A172 (cell line): ENCODE results near the gene TIGD4. TPM values are rescaled to one million over a fixed set of nuclear protein-coding genes. Genes with fewer than 3 reads are reported as not detected.

Source experiments
- DNase-seq: peaks from one replicate; pipeline ENCODE4 v3.0.0-alpha.2; 2015; ENCODE audit warnings: low spot score
- total RNA-seq: library from RNA; depleted of rRNA; stranded (reverse); fragments of >200 nt; shearing (Covaris generic); gene quantifications from 2 replicates; pipeline ENCODE4 v1.2.3, GENCODE V29; 2014; rRNA removed

TIGD4 gene
- 0.62 and 1.5 TPM in 2 replicates for total RNA-seq

DNA sequence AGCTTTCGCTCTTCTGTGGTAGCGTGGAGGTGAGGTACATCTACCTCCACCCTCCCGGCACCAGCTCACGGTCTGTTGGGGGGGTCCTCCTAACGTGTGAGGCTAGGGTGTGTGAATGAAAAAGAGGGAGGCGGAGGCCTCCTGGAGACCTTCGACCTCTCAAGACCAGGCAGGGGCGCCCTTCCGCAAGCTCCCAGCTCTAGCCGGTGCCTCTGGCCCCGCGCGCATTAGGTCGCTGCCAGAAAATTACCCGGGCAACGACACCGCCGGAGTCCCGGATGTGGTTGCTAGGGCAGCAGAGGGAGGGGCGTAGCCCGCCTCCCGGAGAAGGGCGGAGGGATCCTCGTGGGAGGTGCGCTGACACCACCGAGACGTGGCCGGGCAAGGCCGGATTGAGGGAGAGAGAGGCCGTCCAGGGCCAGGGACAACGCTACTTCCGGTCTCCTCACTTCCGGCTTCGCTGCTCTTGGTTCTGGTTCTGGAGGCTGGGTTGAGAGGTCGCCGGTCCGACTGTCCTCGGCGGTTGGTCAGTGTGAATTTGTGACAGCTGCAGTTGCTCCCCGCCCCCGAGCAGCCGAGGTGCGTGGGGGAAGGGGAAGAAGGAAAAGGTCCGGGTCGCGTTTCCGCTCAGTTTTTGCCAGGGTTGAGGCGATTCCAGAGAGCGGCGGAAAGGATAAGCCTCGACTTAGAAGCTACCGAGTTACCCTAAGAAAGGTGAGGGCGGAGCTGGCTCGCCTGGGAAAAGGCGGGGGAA is at the start of gene TIGD4, which contains the start of gene ARFIP1:
Gene TIGD4, minus strand, starts transcription at position 218 of the 754 bp plus-strand sequence. CDS start 8,726 bp downstream, outside the sequence.
Gene ARFIP1, plus strand, starts transcription at position 442 of the 754 bp plus-strand sequence. CDS start 49,680 bp downstream, outside the sequence.
- DNase-seq: peak; percentile 95

DNA sequence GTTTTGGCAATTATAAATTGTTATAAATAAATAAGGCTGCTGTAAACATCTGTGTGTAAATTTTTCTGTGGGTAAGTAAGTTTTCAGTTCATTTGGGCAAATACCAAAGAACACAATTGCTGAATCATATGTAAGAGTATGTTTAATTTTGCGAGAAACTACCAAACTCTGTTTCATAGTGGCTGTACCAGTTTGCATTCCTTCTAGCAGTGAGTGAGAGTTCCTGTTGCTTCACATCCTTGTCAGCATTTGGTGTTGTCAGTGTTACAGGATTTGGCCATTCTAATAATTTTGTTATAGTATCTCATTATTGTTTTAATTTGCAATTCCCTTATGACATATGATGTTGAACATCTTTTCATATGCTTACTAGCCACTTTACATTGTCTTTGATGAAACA is 48.6 kb upstream of the TIGD4 start:
- DNase-seq: no peak

DNA sequence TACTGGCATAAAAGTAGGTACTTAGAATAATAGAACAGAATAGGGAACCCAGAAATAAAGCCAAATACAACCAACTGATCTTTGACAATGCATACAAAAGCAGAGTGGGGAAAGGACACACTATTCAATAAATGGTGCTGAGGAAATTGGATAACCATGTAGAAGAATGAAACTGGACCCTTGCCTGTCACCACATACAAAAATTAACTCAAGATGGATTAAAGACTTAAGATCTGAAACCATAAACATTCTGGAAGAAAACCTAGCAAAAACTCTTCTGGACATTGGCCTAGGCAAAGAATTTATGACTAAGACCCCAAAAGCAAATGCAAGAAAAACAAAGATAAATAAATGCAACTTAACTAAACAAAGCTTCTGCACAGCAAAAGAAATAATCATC is 45.8 kb upstream of the TIGD4 start:
- no peak for DNase-seq

DNA sequence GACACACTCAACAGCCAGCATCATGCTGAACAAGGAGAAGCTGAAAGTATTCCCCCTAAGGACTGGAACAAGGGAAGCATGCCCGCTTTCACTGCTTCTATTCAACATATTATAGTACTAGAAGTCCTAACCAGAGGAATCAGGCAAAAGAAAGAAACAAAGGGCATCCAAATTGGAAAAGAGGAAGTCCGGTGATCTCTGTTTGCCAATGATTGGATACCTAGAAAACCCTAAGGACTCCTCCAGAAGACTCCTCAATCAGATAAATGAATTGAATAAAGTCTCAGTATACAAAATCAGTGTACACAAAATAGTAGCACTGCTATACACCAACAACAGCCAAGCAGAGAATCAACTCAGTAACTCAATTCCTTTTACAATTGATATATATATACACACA is 45.0 kb upstream of the TIGD4 start:
- DNase-seq: no peak

DNA sequence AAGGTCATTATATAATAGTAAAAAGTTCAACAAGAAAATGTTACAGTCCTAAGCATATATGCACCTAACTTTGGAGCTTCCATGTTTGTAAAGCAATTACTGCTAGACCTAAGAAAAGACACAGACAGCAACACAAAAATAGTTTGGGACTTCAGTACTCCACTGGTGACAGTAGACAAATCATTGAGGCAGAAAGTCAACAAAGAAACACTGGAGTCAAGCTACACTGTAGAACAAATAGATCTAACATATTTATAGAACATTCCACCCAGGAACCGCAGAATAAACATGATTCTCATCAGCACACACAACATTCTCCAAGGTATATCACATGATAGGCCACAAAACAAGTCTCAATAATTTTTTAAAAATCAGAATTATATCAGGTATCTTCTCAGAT is 42.8 kb upstream of the TIGD4 start:
- DNase-seq: no peak

DNA sequence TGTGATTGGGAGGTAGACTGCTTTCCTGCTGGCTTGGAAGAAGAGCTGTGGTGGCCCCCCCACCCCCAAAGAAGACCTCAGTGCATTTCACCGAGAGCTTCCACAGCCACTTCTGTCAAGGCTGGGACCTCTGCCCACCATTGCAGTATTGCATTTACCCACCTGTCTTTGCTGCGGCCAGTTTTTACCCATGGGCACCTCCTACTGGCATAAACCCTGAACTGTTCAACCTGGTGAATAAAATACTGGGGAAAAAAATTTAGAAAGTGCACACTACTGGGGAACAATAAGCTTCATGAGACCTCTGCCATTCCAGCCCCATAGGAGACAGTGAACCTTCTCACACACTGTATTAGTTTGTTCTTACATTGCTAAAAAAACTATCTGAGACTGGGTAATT is 40.5 kb upstream of the TIGD4 start:
- no peak for DNase-seq

DNA sequence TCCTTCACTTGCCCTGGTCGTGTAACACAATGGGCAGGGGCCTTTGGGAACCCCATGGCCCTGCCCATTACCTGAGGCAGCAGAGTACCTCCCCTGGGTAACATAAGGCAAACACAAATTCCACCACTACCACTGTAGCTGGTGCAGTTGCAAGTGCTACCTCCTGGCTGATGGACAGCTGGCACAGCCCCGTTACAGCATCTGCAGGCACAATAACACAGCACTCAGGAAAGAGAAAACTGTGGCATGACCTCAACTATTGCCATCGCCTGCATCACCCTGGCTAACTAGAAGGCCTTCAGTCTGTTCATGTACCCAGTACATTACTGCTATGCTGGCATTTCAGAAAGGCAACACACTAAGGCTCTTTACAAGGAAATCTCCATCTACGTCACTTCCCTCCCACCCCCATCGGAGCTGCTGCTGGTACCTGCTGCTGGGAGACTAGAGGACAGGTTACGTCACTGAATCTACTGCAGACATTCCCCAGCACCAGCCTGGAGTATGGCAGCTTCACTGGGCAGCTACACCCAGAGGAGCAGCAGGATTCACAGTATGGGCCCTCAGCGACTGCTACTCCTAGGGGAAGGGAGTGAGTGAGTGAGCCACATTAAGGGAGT is 39.6 kb upstream of the TIGD4 start:
- DNase-seq: no peak

DNA sequence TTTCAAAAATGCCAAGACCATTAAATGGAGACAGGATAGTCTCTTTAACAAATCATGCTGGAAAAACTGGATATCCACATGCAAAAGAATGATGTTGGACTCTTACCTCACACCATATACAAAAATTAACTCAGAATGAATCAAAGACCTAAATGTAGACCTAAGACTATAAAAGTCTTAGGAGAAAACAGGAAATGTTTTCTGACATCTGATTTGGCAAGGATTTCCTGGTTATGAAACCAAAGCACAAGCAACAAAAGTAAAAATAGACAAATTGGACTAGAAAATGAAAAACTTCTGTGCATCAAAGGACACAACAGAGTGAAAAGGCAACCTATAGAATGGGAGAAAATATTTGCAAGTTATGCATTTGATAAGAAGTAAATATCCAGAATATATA is 37.8 kb upstream of the TIGD4 start:
- no peak for DNase-seq

DNA sequence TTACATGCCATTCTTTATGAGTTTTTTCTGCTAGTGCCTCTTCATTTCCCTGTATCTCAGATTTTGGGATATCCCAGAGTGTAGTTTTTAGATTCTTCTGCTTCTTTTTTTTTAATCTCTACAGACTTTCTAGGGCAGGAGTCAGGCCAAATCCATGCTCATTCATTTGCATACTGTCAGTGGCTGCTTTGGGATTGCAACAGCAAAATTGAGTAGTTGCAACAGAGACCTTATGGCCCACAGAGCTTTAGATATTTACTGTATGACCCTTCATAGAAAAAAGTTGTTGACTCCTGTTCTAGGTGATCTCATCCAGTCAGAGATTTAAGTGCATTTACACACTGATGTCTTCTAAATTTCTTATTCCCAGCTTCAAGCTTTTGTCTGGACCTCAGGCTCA is 35.5 kb upstream of the TIGD4 start:
- DNase-seq: no peak

DNA sequence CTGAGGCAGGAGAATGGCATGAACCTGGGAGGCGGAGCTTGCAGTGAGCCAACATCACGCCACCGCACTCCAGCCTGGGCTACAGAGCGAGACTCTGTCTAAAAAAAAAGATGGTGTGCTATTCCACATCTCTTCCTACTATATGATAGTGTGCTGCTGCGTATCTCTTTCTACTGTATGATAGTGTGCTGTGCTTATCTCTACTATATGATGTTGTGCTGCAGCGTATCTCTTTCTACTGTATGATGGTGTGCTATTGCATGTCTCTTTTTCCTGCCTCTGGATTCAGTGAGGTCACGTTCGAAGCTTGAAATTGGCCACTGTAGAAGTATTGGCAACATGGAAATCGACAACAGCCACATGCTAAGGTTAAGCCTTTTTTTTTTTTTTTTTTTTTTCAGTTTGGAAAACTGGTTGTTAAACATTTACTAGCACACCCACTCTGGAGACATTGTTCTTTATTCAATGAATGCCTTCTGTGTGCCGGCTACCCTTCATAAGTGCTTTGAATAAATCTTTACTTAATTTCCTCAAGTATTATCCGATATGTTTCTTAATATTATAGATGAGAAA is 31.3 kb upstream of the TIGD4 start:
- no peak for DNase-seq

DNA sequence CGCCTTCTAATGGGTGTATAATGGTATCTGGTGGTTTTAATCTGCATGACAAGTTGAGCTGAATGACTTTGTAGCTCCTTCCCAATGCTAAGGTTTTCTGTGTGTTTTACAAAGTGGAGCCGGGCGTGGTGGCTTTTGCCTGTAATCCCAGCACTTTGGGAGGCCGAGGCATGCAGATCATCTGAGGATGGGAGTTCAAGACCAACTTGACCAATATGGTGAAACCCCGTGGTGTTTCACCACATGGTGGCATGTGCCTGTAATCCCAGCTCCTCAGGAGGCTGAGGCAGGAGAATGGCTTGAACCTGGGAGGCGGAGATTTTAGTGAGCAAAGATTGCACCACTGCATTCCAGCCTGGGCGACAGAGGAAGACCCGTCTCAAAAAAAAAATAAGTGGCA is 29.1 kb upstream of the TIGD4 start:
- no peak for DNase-seq

DNA sequence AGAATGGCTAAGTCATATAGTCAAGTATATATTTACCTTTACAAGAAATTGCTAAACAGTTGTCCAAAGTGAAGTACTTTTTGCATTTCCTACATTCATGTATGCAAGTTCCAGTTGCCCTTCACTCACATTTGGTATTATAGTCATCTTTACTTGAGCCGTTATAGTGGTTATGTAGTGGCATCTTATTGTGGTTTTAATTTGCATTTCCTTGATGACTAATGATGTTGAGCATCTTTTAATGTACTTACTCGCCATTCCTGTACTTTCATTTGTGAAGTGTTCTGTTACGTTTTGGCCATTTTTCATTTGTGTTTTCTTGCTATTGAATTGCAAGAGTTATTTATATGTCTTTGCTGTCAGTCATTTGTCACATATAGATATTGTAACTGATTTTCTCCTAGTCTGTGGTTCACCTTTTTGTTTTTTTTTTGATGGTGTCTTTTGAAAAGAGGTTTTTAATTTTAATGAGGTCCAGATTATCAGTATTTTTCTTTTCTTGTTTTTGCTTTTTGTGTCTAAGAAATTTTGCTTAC is 27.8 kb upstream of the TIGD4 start:
- peak; percentile 69 for DNase-seq

DNA sequence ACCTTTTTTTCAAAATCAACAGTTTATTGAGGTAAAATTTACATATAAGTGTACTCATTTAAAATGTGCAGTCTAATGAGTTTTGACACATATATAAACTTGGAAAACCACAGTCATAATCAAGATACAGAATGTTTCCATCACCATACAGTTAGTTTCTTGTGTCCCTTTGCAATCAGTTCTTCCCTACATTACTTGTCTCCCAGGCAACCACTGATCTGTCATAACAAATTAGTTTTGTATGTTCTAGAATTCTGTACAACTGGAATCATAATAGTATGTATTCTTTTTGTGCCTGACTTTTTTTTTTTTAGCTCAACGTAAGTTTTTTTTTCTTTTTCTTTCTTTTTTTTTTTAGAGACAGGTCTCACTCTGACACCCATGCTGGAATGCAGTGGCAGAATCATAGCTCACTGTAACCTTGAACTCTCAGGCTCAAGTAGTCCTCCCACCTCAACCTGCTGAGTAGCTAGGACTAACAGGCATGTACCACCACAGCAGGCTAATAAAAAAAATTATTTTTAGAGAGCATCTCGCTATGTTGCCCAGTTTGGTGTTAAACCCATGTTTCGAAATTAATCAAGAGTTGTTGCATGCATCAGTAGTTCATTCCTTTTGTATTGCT is 27.1 kb upstream of the TIGD4 start:
- DNase-seq: no peak

DNA sequence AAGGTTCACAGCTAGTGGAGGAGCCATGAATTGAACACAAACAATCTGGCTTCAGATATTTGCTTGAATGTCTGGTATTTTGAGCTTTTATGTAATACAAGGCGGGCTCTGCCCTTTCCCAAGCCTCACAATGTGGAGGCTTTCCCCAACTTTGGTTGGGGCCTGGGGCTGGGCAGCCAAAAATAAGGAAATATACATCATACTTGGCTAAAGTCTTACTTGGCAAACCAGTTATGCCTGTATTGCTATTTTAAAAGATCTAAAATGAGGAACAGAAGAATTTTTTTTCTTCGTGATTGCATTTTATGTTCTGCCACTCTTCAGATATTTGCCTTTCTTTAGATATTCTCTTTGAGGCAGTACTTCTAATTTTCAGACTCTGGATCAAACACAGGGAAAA is 26.3 kb upstream of the TIGD4 start:
- DNase-seq: no peak

DNA sequence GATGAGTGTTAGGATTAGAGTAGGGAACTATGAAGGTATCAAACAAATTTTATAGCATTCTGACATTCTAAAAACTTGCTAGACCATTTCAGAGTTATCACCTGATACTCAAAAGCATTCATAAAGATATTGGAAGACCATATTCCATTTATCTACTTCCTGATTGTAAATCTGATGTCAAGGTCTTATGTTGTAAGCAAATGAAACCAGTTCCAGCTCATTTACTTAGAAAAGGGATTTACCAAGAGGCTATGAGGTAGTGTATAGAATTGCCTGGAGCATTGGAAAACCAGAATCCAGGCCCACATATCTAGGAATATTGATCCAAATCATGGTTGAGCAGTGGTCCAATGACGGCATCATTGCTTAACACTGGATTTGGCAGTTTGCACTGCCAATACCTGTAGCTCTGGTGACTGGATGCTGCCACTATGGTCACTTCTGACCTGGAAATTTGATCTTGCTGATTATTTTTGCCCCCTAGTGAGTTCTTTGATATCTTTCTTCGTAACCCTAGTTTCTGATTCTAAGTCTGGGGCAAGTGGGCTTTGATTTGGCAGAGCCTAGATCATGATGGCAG is 25.6 kb upstream of the TIGD4 start:
- DNase-seq: no peak

DNA sequence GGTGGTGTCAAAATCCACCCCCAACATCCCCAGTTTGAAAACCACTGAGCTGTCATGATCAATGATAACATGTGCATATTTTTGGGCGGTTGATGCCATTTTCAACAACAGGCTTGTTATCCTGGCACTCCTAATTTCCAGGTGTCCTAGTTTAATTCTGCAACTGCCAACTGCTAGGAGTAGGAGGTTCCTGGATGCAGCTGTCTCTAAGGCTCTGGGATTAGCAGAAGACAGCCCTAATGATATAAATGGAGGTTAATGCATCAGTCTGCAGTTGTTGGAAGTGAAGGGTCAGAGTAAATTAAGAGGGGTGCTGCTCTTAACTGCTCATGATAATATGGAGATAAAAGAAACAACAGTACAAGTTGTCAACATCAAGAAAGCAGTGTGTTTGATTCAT is 24.0 kb upstream of the TIGD4 start:
- no peak for DNase-seq

DNA sequence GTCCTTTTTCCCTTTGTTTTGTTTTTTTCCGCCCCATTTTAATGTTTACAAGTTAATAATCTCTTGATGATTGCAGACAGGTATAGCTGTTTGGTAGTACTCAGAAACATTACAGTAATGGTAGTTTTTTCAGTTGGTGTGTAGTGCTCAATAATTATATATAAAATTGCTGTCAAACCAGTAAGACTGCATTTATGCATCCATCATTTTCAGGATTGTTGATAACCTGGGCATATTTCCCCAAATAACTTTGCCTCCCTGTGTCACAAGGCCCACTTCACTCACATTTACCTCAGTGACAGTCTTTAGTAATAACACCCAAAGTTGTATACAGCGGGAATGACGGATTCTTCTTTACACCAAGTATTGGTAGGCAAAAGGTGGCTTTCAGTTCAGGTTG is 16.4 kb upstream of the TIGD4 start:
- no peak for DNase-seq

DNA sequence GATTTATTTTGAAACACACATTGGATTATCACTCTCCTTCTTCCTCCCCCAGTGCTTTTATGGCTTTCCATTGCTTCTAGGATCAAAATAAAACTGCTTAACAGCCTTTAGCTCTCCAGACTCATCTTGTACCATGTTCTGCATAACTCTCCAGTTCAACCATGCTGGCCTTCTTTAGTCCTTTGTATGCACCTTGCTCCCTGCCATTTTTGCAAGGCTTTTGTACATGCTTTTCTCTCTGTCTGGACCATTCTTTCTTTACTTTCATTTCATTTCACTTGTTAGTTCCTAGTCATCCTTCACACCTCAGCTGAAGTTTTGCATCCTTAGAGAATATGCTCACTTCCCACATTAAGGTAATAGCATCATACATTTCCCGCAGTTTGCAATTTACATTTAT is 7.1 kb upstream of the TIGD4 start:
- DNase-seq: no peak

DNA sequence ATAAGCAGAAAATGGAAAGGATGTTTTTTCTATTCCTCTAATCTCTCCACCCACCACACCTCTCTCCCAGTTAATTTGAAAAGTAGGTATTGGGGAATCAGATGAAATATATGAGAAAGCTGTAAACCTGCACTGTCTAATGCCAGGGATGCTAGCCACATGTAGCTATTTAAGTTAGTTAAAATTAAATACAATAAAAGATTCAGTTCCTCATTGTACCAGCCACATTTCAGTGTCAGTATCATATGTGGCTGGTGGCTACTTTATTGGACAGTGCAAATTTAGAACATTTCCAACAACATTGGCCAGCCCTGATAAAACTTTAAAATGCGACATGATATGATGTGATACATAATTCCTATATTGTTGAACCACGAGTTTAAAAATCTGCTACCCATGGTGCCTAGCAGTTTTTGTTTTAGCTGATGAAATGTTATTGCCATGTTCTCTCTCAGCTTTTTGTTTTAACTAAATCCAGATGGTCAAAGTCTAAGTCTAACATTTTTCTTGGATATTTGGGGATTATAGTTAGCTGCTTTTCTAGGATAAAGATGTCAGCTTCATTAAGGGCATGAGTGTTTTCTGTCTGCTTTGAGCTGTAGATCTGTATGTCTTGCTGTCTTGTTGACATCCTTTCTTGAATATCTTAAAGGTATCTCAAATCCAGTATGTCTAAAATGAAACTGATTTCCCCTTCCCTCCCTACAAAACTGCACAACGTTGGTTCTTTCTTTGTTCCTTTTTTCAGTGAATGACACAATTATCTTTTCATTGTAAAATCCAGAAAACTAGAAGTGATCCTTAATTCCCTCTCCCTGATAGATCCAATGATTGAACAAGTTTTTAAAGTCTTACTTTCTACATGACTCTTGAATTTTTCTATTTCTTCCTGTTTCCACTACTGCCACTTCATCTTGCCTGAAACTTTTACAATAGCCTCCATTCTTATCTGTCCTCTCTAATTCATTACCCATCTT is 6.4 kb upstream of the TIGD4 start:
- no peak for DNase-seq

DNA sequence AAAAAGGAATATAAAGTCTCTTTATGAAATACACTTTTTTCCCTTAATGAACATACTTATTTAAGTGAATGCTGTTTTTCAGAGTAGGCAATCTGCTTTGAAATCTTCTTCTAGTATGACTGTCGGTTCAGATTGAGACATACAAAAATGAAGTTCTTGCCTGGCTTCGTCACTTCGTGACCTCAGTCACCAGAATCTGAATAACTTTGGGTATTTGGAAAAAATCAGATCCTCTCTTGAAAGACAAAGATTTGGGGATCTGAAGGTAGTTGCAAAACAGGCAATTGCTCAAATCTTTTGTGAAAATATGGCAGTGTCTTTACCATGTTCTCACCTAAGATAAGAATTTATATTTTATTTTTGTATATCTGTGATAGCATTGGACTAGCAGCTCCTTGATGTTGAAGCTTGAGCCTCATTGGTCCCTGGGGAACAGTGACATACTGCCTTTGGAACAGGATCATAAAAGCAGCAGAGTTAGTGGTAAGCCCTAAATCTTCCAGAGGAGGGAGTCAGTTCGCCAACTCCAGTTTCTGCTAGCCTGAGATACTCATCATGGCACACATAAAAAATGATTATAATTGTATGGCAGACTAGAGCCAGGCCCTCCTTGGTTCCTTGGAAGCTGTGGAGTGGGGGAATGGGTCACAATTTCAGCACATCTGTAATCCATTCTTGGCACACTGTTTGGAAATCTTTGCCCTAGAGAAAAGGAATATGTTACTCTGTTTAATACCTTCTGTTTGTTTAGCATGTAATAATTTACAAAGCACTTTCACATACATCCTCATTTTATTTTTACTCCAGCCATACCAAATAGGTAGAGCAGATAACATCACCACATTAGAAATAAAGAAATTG is 5.2 kb upstream of the TIGD4 start:
- DNase-seq: peak; percentile 38
